T-helper 17 cell (primary cell): Measurements from ENCODE around the gene OPHN1. TPM values are rescaled to one million over a fixed set of nuclear protein-coding genes. Genes with fewer than 3 reads are reported as not detected.

Experiments
- ATAC-seq: fragments of 150-1000 bp; cut with Tn5 transposase; 2 replicates; pipeline ENCODE4 v1.10.0; 2021; ENCODE audit warnings: mild to moderate bottlenecking, moderate library complexity
- DNase-seq, 3 donors: peaks; one replicate each; pipeline versions ENCODE4 v3.0.0 to v3.0.0-alpha.2; 2020 to 2021
- H3K9me3 ChIP-seq: one replicate; pipeline ENCODE4 v1.7.0; 2013; ENCODE audit warnings: low read length, mild to moderate bottlenecking; ENCODE audit not compliant: control insufficient read depth, poor library complexity, severe bottlenecking
- H3K27ac Mint-ChIP-seq: one replicate; pipeline ENCODE4 v1.8.0; 2022; ENCODE audit warnings: mild to moderate bottlenecking, moderate library complexity, mixed read lengths
- H3K27me3 Mint-ChIP-seq: one replicate; pipeline ENCODE4 v1.8.0; 2022; ENCODE audit warnings: mixed read lengths
- H3K36me3 Mint-ChIP-seq: one replicate; pipeline ENCODE4 v1.8.0; 2022; ENCODE audit warnings: low read depth, mixed read lengths
- H3K4me1 Mint-ChIP-seq: one replicate; pipeline ENCODE4 v1.8.0; 2022; ENCODE audit warnings: mild to moderate bottlenecking, mixed read lengths
- H3K4me3 Mint-ChIP-seq: one replicate; pipeline ENCODE4 v1.8.0; 2022; ENCODE audit warnings: mild to moderate bottlenecking, moderate library complexity, mixed read lengths
- total RNA-seq, 4 donors: library from RNA in 2 of 4; stranded (reverse) in 2 of 4; gene quantifications; one replicate each; pipeline ENCODE4 v1.2.3 and lab custom pipeline; 2022 to 2026

Gene OPHN1, protein sequence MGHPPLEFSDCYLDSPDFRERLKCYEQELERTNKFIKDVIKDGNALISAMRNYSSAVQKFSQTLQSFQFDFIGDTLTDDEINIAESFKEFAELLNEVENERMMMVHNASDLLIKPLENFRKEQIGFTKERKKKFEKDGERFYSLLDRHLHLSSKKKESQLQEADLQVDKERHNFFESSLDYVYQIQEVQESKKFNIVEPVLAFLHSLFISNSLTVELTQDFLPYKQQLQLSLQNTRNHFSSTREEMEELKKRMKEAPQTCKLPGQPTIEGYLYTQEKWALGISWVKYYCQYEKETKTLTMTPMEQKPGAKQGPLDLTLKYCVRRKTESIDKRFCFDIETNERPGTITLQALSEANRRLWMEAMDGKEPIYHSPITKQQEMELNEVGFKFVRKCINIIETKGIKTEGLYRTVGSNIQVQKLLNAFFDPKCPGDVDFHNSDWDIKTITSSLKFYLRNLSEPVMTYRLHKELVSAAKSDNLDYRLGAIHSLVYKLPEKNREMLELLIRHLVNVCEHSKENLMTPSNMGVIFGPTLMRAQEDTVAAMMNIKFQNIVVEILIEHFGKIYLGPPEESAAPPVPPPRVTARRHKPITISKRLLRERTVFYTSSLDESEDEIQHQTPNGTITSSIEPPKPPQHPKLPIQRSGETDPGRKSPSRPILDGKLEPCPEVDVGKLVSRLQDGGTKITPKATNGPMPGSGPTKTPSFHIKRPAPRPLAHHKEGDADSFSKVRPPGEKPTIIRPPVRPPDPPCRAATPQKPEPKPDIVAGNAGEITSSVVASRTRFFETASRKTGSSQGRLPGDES
- 1 to 10 TPM in 1 of 2 donors, under 1 TPM in 1; 0.37 to 1.4 TPM for total RNA-seq
- 0.75 to 1.5 reads per million in 2 donors for total RNA-seq (lab: John Stamatoyannopoulos, UW)

GRCh38 chrX:68433155-68433980 is at the start of gene OPHN1:
Gene OPHN1 (minus strand): TSS chrX:68433495. CDS start chrX:68433020, 475 bp downstream.
- H3K9me3 ChIP-seq: no peaks in the 10 kb centered on the region
- Mint-ChIP-seq H3K27ac (peak within 1 kb of the TSS; percentile 59), H3K27me3 (peaks cover 24% of the 10 kb centered on the region), H3K4me1 (peaks cover 8% of the 10 kb centered on the region), H3K4me3 (peak within 1 kb of the TSS; percentile 90), H3K36me3 (peaks cover under 1% of the 10 kb centered on the region)
- ATAC-seq (no peak), DNase-seq (peak in 1 of 3 donors; percentile 7)

GRCh38 chrX:68480969-68481368 is 47.7 kb upstream of the OPHN1 start:
- Mint-ChIP-seq H3K27me3 (no peaks in the 10 kb centered on the region), H3K4me1 (no peaks in the 10 kb centered on the region), H3K27ac (no peak overlapping the region), H3K36me3 (no peaks in the 10 kb centered on the region), H3K4me3 (no peak overlapping the region)
- ATAC-seq (no peak), DNase-seq (no peak)
- H3K9me3 ChIP-seq: no peaks in the 10 kb centered on the region

DNA sequence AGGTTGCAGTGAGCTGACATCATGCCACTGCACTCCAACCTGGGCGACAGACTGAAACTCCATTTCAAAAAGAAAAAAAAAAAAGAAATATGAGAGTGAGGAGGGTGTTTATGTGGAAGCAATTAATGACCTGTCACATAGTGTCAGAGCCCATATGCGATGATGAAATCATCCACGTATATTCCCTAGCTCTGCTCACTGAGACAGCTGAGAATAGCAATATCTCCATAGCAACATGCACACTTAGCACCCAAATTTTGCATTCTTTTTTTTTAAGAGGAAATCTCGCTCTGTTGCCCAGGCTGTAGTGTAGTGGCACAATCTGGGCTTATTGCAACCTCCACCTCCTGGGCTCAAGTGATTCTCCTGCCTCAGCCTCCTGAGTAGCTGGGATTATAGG is 31.5 kb upstream of the OPHN1 start:
- Mint-ChIP-seq H3K27me3 (no peaks in the 10 kb centered on the region), H3K36me3 (no peaks in the 10 kb centered on the region), H3K4me3 (no peak overlapping the region), H3K4me1 (no peaks in the 10 kb centered on the region), H3K27ac (no peak overlapping the region)
- DNase-seq (no peak), ATAC-seq (no peak)
- no peaks in the 10 kb centered on the region for H3K9me3 ChIP-seq

DNA sequence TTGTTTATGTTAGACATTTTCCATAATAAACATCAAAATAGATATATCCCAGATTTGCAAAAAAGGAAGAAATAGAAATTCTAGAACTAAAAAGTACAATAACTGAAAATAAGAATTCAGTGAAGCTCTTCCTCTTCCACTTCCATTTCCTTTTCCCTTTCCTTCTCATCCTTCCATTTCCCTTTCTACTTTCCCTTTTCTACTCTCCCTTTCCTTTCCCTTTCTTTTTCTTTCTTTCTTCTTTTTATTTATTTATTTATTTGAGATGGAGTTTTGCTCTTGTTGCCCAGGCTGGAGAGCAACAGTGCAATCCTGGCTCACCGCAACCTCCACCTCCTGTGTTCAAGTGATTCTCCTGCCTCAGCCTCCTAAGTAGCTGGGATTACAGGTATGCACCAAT is 30.6 kb upstream of the OPHN1 start:
- Mint-ChIP-seq H3K27ac (no peak overlapping the region), H3K36me3 (no peaks in the 10 kb centered on the region), H3K4me3 (no peak overlapping the region), H3K4me1 (no peaks in the 10 kb centered on the region), H3K27me3 (no peaks in the 10 kb centered on the region)
- no peak for ATAC-seq
- DNase-seq: no peak
- no peaks in the 10 kb centered on the region for H3K9me3 ChIP-seq

GRCh38 chrX:68462653-68463052 is 29.4 kb upstream of the OPHN1 start:
- no peaks in the 10 kb centered on the region for H3K27me3 Mint-ChIP-seq
- no peak for DNase-seq
- no peaks in the 10 kb centered on the region for H3K9me3 ChIP-seq
- ATAC-seq: peak; percentile 57
- H3K27ac Mint-ChIP-seq: no peak overlapping the region
- no peaks in the 10 kb centered on the region for H3K4me1 Mint-ChIP-seq
- H3K4me3 Mint-ChIP-seq: no peak overlapping the region
- H3K36me3 Mint-ChIP-seq: no peaks in the 10 kb centered on the region

- Mint-ChIP-seq H3K4me3 (no peak overlapping the region), H3K36me3 (no peaks in the 10 kb centered on the region), H3K27me3 (no peaks in the 10 kb centered on the region), H3K27ac (no peak overlapping the region), H3K4me1 (no peaks in the 10 kb centered on the region)
- DNase-seq (no peak), ATAC-seq (no peak)
- no peaks in the 10 kb centered on the region for H3K9me3 ChIP-seq
Measured at GRCh38 chrX:68462197-68462596, 28.9 kb upstream of the OPHN1 start.

GRCh38 chrX:68461576-68461975 is 28.3 kb upstream of the OPHN1 start:
- DNase-seq (no peak), ATAC-seq (no peak)
- H3K4me3 Mint-ChIP-seq: no peak overlapping the region
- H3K27me3 Mint-ChIP-seq: no peaks in the 10 kb centered on the region
- H3K4me1 Mint-ChIP-seq: no peaks in the 10 kb centered on the region
- H3K36me3 Mint-ChIP-seq: no peaks in the 10 kb centered on the region
- no peak overlapping the region for H3K27ac Mint-ChIP-seq
- no peaks in the 10 kb centered on the region for H3K9me3 ChIP-seq

- H3K9me3 ChIP-seq: no peaks in the 10 kb centered on the region
- no peaks in the 10 kb centered on the region for H3K36me3 Mint-ChIP-seq
- H3K4me3 Mint-ChIP-seq: no peak overlapping the region
- H3K4me1 Mint-ChIP-seq: no peaks in the 10 kb centered on the region
- ATAC-seq (no peak), DNase-seq (no peak)
- H3K27ac Mint-ChIP-seq: no peak overlapping the region
- no peaks in the 10 kb centered on the region for H3K27me3 Mint-ChIP-seq
Measured at GRCh38 chrX:68461093-68461492, 27.8 kb upstream of the OPHN1 start.

- Mint-ChIP-seq H3K27ac (no peak overlapping the region), H3K4me1 (no peaks in the 10 kb centered on the region), H3K27me3 (no peaks in the 10 kb centered on the region), H3K4me3 (no peak overlapping the region), H3K36me3 (no peaks in the 10 kb centered on the region)
- ATAC-seq: no peak
- DNase-seq: no peak
- no peaks in the 10 kb centered on the region for H3K9me3 ChIP-seq
Measured at GRCh38 chrX:68455151-68455510, 21.8 kb upstream of the OPHN1 start.

- DNase-seq (no peak), ATAC-seq (no peak)
- no peaks in the 10 kb centered on the region for H3K9me3 ChIP-seq
- Mint-ChIP-seq H3K36me3 (no peaks in the 10 kb centered on the region), H3K4me1 (no peaks in the 10 kb centered on the region), H3K4me3 (no peak overlapping the region), H3K27me3 (no peaks in the 10 kb centered on the region), H3K27ac (no peak overlapping the region)
Measured at GRCh38 chrX:68454476-68455150, 21.3 kb upstream of the OPHN1 start.

GRCh38 chrX:68451720-68452119 is 18.4 kb upstream of the OPHN1 start:
- Mint-ChIP-seq H3K4me3 (no peak overlapping the region), H3K36me3 (no peaks in the 10 kb centered on the region), H3K27me3 (no peaks in the 10 kb centered on the region), H3K4me1 (no peaks in the 10 kb centered on the region), H3K27ac (no peak overlapping the region)
- no peak for ATAC-seq
- DNase-seq: no peak
- no peaks in the 10 kb centered on the region for H3K9me3 ChIP-seq

GRCh38 chrX:68443155-68443868 is 10.0 kb upstream of the OPHN1 start:
- no peak for DNase-seq
- peak; percentile 84 for ATAC-seq
- Mint-ChIP-seq H3K36me3 (no peaks in the 10 kb centered on the region), H3K27me3 (no peaks in the 10 kb centered on the region), H3K4me1 (peaks cover 3% of the 10 kb centered on the region), H3K27ac (no peak overlapping the region), H3K4me3 (no peak overlapping the region)
- H3K9me3 ChIP-seq: no peaks in the 10 kb centered on the region
